GM18499 (cell line): ENCODE results near the gene ZNF574.

Experiments used
- ATAC-seq: cut with Tn5 transposase; IDR thresholded peaks from one replicate; pipeline ENCODE4 v1.9.1; 2021; ENCODE audit warnings: moderate number of reproducible peaks; ENCODE audit not compliant: insufficient read depth, unreplicated experiment

Gene ZNF574

GRCh38 chr19:42053037-42053935, 22.7 kb upstream of the ZNF574 start:
- ATAC-seq = no peak

GRCh38 chr19:42054205-42054604, 21.8 kb upstream of the ZNF574 start:
- ATAC-seq = no peak

GRCh38 chr19:42057846-42058245, 18.1 kb upstream of the ZNF574 start:
- ATAC-seq = no peak

- ATAC-seq = no peak
Observed at GRCh38 chr19:42059196-42059595, 16.8 kb upstream of the ZNF574 start.

GRCh38 chr19:42060117-42060516, 15.8 kb upstream of the ZNF574 start:
- ATAC-seq = no peak

- no peak for ATAC-seq
Observed at GRCh38 chr19:42062381-42062780, 13.6 kb upstream of the ZNF574 start.

- no peak for ATAC-seq
Observed at GRCh38 chr19:42064432-42064831, 11.5 kb upstream of the ZNF574 start.

- no peak for ATAC-seq
Observed at GRCh38 chr19:42065051-42065450, 10.9 kb upstream of the ZNF574 start.

- ATAC-seq = no peak
Observed at GRCh38 chr19:42065511-42065910, 10.5 kb upstream of the ZNF574 start.

- no peak for ATAC-seq
Observed at GRCh38 chr19:42066075-42066754, 9.8 kb upstream of the ZNF574 start.

GRCh38 chr19:42067315-42067888, 8.6 kb upstream of the ZNF574 start:
- no peak for ATAC-seq

- no peak for ATAC-seq
Observed at GRCh38 chr19:42068361-42068755, 7.6 kb upstream of the ZNF574 start.

- ATAC-seq = no peak
Observed at GRCh38 chr19:42068756-42069571, 7.0 kb upstream of the ZNF574 start.

GRCh38 chr19:42069619-42070351, 6.2 kb upstream of the ZNF574 start, which contains the start of gene GRIK5:
TSS of gene GRIK5 (minus strand) at chr19:42070206. CDS start at chr19:42065770, 4,436 bp downstream.
- ATAC-seq = no peak

- no peak for ATAC-seq
Observed at GRCh38 chr19:42071247-42071646, 4.7 kb upstream of the ZNF574 start.

- ATAC-seq = no peak
Observed at GRCh38 chr19:42074513-42075363, 1.2 kb upstream of the ZNF574 start.

- no peak for ATAC-seq
Observed at GRCh38 chr19:42075364-42075615, 676 bp upstream of the ZNF574 start.

GRCh38 chr19:42076380-42076944, 496 bp downstream of the ZNF574 start:
- ATAC-seq = no peak

GRCh38 chr19:42078058-42078457, 2.1 kb downstream of the ZNF574 start:
- ATAC-seq = no peak
